Stimulated activated CD8-positive, alpha-beta memory T cell treated with anti-CD3 and anti-CD28 coated beads, Interleukin-7, amount 100 ng/mL, for 4 hours (primary cell): ENCODE data around the gene VWC2L.

Experiments
- DNase-seq, 2 donors: peaks; one replicate each; pipeline ENCODE4 v3.0.0-alpha.2; 2020; ENCODE audit warnings: low read depth in 2 of 2

VWC2L gene

DNA sequence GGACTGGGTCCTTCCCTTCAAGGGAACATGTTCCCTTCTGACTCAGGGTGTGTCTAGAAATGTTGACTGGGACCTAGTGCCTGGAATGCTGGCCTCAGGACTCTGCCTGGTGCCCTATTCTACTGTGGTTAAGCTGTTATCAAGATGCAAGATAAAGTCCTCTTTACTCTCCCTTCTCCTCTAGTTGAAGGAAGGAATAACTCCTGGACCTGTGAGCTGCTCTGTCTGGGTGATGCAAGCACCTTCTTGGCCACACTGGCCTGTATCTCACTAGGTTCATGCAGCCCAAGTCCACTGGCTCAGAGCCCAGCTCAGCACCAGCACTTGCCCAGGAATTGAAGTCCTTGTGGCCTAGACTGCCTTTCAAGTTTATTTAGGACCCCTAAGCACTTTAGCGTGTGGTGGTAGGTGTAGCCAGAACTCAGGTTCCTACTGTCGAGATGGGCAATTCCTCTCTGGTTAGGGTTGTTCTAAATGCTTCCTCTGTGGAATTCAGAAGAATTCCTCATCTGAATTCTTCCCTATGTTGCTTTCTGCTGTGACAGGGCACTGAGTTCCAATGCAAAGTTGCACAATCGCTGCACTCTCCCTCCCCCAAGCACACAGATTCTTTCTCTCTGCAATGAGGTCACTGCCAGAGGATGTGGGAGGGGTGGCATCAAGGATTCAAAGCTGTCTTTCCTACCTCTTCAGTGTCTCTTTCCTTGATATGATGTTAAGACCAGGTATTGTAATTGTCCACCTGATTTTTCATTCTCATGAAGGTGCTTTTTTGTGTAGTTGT lies 54.7 kb downstream of the VWC2L start:
- no peak for DNase-seq

DNA sequence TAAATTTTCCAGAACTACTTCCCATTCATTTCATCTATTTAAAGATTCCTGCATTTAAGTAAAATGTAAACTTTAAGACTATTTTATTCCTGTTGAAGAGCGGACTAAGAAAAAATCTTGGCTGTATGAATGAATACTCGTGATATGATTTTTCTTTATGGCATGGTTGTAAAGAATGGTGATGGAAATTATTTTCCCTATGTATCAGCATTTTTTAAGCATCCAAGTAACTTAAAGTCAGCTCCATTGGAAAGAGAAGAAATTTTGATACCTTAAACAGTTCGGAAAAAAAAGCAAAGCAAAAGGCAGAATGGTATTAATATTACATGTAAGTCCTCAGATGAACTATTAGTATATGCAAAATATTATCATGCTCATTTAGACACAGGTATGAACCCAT lies 58.9 kb downstream of the VWC2L start:
- DNase-seq, result no peak

DNA sequence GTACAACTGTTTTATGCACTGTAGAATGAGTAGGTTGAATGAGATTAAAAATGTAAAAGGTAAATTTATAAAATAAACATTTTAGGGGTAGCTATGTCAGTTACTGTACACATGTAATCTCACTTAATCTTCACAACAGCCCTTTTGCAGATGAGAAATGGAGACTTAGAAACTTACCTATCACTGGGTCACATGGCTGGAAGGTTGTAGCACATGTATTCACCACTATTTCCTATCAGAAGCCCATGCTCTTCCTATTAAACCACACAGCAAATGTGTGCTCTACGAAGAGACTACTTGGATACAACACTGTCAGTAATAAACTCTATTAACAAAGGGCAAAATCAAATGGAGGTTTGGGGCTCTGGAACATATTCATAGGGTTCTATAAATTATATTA lies 60.5 kb downstream of the VWC2L start:
- DNase-seq, result no peak

DNA sequence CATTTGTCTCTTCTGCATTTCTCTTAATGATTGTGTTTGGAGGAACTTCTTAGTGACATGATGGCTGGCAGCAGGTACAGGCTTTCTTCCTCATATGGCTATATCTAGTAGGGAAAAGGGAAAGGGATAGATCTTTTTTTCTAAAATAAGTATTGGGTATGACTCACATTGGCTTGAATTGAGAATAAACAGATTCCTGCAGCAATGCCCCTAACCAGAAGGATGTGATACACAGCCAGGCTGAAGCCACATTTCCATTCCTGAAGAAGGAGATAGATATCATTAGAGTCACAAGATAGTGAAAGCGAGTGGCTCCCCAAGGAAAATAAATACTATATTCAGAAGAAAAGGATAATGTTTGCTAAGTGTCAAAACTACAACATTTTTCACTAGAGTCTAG lies 61.1 kb downstream of the VWC2L start:
- no peak for DNase-seq

DNA sequence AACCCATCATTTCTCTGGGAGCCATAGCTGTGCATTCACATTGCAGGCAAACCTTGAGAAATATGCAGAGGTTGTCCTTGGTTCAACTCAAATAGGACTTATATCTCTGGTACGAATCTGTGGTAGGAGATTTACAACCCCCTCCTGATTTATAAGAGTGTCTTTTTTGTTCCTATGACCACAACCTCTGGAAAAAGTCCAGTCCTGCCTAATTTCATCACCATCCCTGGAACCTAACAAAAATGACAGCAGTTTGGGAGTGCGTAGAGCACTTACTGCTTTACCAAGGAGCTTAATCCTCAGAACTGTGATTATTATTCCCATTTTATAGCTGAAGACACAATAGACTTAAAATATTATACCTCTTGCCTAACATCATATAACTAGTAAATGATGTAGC lies 66.5 kb downstream of the VWC2L start:
- no peak for DNase-seq

DNA sequence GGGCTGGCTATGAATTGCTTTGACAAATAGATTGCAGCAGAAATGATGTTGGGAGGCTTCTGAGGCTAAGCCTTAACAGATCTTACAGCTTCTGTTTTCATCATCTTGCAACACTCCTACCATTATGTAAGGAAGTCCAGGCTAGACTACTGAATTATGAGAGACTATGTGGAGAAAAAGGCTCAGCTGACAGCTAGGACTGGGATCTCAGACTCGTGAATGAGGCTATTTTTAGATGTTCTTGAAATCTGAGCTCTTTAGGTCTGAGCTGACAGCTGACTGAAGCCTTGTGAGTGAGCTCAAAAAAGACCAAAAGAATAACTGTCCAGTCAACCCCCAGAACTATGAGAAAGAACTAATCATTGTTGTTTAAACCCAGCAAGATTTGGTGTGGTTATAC lies 70.3 kb downstream of the VWC2L start:
- DNase-seq, result no peak

DNA sequence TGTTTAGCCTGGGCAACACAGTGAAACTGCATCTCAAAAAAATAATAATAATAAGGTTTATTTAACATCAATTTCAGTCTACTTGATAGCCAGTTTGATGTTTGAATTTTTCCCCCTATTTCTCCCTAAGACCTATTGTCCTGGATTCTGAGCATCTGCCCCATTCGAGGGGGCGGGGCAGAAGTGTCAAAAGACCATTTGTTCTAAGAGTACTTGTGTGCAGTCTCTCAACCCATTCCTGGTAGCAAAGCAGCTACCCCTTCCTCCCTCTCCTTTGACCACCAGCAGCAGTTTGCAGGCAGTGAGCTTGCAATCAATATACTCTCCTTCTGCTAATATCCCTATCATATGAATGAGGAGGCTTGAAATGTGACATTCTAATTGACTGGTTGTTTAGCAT lies 71.9 kb downstream of the VWC2L start:
- no peak for DNase-seq

DNA sequence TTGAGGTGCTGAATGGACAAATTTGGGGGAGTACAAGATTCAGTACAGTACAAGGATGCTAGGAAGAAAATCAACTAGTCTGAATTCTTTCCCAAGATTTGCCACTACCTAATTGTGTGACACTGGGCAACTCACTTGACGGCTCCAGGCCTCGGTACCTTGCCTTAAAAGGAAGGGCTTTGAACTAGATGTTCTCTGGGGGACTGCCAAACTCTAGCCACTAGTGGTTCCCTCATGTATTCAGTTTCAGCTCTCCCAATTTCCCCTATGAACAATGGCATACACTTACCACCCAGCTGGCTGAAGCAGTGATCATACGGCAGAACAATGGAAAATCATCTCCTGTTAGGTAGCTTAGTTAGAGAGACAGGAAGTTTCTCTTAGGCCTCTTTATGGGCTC lies 73.4 kb downstream of the VWC2L start:
- no peak for DNase-seq

DNA sequence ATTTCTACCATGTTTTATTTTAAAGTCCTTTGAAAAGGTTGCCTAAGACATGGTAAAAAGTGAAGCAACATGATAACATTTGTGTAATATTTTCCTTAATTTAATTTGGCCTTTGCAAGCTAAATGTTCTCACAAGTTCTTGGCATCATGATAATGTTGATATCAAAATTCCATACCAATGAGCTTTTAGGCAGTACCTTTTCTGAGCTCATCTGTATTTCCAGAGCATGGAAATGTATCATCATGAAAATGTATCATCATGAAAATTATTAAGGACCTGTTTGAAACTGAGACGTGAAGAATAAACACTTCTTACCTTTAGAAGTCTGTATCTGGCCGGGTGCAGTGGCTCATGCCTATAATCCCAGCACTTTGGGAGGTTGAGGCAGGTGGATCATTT lies 73.8 kb downstream of the VWC2L start:
- no peak for DNase-seq

DNA sequence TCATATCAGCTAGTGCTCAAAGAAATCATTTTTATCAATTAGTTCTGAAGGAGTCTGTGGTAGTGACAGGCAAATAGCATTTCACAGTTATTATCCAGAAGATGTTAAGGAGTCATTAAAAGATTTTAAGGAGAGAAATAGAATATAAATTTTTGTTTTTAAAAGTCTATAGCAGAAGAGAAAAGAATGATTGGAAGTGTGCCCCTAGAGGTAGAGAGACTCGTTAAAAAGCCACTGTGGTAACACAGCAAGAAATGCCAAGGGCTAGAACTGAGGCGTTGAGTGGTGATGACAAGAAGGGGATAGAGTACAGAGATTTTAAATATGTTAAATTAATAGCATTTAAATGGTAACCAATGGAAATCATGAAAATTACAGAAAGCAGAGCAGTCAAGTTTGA lies 78.3 kb downstream of the VWC2L start:
- DNase-seq, result no peak

DNA sequence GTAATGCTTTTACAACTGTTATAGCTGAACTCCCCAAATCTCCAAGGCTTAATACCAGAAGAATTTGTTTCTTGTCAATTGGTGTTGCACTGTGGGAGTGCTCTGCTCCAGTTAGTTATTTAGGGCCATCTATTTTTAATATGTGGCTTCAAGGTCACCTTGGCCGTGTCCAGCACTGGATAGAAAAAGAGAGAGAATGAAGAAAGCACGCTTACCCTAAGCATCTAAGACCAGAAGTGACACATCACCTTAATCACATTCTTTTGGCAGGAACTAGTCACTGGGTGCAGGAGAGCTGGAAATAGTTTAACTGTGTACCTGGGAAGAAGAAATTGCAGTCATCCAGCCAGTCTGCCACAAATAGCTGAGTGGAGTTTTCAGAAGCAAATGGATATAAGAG lies 78.8 kb downstream of the VWC2L start:
- DNase-seq, result no peak

DNA sequence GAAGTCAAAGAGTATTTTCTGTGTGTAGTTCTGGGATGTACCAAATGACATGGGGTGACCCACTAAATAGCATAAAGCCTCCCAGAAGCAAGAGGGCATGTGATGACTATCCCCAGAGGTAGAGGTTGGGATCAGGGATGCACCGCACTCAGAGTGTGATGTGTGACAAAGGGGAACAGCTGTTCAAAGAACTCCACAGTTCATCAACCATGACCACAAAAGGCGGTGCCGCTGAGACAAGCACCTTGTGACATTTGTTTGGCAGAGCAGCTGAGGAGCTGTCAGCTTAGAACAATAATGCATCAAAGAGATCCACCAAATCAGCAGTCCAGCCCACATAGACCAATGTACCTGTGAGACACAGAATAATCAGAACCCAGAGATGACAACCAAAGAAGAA lies 81.3 kb downstream of the VWC2L start:
- no peak for DNase-seq

DNA sequence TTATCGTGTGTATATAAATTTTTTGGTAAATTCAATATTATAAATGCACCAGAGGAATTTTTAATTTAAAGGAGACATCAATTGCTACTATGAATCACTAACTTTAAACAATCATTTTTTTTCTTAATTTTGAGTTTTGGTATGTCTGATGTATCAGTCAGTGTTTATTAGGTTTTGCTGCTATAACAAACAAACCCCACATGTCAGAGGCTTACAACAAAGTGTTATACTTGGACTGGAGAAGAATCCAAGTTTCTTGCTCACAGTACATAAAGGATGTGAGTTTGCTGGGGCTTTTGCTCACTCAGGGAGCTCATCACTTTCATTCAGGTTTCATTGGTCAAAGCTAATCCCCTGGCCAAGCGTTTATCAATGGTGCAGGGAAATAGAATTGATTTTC lies 81.8 kb downstream of the VWC2L start:
- DNase-seq, result no peak

DNA sequence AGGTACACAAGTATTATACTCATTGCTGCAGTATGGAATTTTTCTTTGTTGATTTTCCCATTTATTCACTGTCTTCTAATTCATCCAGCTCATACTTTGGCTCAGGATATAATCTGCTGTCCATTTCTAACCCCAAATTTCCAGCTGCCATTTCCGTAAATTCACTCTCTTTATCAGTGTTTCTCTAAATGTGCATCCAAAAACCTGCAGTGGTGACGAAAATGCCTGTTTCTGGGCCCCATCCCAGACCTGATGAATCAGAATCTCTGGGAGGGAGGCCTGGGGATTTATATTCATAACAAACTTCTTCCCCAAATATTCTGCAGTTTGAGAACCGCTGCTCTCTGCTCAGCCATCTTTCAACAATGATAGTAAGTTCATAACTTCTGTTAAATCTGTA lies 86.6 kb downstream of the VWC2L start:
- DNase-seq, result no peak

DNA sequence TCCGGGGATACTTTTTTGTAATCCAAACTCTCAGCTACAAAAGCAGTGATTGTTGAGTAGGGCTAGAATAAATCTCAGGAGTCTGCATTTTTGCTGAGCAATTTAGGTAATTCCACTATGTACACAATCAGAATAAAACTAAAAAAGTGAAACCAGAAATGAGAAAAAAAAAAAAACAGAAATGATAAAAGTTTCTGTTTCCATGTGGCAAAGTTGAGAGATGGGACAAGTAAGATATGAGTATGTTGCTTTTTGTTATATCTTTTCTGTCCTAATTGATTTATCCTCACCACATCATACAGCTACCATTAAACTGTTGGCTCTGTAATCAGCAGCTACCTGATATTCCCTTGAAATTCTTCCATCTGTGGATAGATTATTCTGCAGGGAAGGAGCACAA lies 92.7 kb downstream of the VWC2L start:
- DNase-seq, result no peak

DNA sequence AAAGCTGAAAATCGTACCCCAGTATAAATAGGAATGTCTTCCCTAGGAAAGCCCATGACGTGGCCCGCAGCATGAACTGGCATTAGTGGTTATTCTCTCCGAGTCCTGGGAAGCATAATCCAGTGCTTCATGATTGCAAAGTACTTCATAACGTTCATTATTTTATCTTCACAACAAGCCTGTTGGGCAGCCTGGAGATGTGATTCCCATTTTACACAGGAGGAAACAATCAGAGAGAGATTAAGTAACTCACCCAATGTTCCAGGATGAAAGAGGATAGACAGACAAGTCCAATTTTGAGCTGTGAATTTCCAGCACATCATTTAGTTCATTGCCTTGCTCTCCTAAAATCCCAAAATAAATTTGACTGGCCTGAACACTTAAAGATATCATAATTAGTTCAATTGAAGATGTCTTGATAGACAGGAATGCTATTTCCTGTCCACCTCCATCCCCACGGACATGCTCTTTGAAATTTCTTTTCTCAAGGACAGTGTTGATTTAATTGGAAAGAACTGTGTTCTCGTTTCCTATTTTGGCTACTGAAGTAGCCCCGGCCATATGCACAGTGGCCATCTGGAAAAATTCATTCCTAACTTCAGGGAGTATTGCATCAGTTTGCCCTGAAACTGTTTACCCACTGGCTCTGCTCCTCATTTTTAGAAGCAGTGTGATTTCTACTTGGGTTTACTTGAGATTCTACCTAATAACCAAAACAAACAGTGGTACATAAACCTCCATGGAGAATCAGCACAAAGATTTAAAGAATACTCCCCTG lies 93.9 kb downstream of the VWC2L start:
- DNase-seq, result no peak

DNA sequence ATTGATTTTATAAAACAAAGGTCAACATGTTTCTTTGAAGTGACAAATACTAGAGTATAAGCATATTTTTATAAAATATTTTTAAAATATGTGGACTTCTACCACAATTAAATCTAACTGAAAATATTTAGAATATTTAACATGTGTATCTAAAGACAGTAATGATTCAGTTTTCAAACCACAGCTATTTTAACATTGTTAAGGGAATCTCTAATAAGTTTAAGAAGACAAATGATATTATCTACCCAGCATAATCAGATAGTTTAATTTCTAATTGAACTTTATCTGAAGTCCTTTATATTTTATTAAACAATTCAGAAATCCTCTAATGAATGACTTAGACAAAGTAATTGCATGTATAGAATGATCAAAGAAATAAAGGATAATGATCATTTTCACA lies 96.2 kb downstream of the VWC2L start:
- DNase-seq, result no peak

DNA sequence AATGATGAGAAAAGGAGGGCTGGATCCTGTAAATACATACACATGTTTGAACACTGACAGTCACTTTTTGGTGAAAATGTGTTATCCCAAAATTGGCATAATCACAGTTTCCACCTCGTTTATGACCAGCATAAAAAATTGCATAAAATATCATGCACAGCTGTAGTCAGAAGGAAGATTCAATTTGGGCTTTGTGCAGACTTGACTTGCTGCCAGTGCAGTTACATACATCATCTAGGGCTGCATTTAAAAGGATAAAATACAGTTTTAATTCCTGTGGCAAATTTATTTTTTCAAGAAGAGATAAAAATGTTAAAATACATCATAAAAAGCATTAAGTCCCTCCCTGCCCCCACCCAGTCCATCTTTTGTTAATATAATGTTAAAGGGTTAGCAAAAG lies 103.8 kb downstream of the VWC2L start:
- DNase-seq, result no peak

DNA sequence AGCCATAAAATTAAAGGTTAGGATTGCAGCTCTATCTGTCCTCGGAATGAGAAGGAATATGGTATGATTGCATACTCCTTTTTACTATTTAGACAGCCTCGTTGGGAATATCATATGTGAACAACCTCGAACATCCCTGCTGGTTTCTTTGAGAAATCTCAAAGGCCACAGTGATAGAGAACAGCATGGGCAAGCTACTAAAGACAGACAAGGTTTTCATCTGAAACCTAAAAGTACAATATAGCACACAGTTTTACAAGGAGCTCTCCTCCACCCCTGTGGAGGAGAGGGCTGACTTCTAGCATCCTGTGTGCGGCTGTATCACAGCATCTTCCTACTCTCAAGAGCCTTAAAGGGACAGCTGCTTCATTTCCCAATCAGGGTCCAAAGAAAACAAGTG lies 104.3 kb downstream of the VWC2L start:
- no peak for DNase-seq

DNA sequence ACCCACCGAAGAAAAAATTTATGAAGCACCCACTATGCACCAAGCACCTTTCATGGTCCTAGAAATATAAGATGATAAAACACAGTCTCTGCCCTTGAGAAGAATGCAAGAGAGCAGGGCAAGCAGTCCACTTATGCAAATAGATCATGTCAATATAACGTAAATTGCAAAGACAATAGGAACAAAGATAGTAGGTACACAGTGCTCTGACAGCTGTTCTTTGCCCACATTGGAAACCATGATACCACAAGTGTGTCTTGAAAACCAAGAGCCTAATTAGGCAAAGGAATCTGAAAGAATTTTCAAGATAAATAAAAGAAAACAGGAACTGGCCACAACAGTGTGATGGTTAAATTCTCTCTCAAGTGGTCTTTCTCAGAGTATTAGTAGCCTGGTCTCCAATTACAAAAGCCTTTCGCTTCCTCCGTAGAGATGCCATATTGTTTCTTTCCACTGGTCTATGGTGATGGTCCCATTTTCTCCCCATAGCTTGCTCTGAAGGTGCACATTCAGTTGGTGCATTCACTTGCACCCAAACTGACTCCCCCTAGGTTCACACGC lies 108.5 kb downstream of the VWC2L start:
- DNase-seq, result no peak

DNA sequence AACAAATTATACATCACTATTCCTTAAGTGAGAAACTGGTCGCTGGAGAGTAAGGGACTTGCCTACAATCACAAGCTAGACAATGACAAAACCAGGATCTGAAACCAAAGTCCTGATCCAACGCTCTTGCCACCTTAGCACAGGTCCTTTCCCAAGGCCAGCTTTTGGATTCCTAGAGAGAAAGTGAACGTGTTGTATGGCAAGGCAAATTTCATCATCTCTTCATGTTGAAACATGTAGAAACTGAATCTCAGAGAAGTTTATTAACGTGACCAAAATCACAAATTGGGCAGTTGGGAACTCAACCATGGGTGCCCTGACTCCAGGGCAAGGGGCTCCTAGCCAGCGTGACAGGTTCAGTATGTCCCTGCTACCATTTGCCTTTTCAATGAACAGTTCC lies 118.2 kb downstream of the VWC2L start:
- DNase-seq, result no peak

DNA sequence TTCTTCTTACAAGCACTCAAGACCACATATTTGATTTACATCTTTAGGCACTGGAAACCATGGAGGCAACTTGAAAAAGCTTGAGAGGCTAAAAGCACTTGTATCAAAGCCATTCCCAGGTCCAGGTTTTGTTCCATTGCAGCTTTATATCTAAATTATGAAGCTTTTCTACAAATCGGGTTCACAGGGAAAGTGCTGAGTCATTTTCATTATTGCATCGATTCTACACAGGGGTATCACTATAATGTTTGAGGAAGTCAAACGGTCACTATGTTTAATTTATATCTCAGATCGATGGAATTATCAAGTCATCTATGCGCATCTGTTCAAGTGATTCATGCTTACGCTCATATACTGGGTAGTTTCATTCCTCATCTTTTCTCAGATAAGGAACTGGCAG lies 118.7 kb downstream of the VWC2L start:
- no peak for DNase-seq

DNA sequence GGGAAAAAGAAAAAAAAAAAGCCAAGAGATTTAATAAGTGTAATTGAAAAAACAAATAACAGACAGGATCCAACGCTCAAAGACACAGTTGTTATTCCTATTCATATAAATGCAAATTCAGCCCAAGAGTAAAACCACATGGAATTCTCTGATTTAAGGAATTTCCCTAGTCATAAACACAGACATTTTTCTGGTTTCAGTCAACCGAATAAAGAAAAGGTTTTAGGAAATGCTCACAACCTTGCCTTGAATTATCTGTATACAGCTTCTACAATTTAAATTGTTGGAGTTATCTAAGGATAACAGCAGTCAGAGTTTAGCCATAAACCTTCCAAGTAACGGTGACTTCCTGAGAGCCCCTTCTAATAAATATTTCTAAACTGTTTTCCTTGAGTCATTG lies 122.7 kb downstream of the VWC2L start:
- no peak for DNase-seq
